MM.1S (cell line): ENCODE data around the gene MAP3K20.

Experiments used
- DNase-seq: peaks from one replicate; pipeline ENCODE4 v3.0.0-alpha.2; 2015
- H2AFZ ChIP-seq: fragments of 300-600 bp; sonication (generic); 2 replicates; pipeline ENCODE4 v1.6.0; 2016; ENCODE audit warnings: antibody characterized with exemption, low read length
- H3F3A ChIP-seq: fragments of 300-600 bp; sonication (generic); 2 replicates; pipeline ENCODE4 v1.6.1; 2016; ENCODE audit warnings: mild to moderate bottlenecking, antibody characterized with exemption, low read length, moderate library complexity, mixed read lengths; ENCODE audit not compliant: insufficient read depth
- H3K27ac ChIP-seq: fragments of 300-600 bp; sonication (generic); 2 replicates; pipeline ENCODE4 v1.5.1; 2016; ENCODE audit warnings: mild to moderate bottlenecking, low read length
- H3K27me3 ChIP-seq: fragments of 300-600 bp; sonication (generic); replicated peaks from 2 replicates; pipeline ENCODE4 v1.6.0; 2016; ENCODE audit warnings: low read length; ENCODE audit not compliant: insufficient read depth
- H3K36me3 ChIP-seq: fragments of 300-600 bp; sonication (generic); replicated peaks from 2 replicates; pipeline ENCODE4 v1.6.1; 2016; ENCODE audit warnings: mild to moderate bottlenecking, low read length, mixed read lengths; ENCODE audit not compliant: insufficient read depth
- H3K4me1 ChIP-seq: fragments of 300-600 bp; sonication (generic); 2 replicates; pipeline ENCODE4 v1.6.1; 2016; ENCODE audit warnings: low read length, mixed read lengths
- H3K4me2 ChIP-seq: fragments of 300-600 bp; sonication (generic); 2 replicates; pipeline ENCODE4 v1.6.0; 2016; ENCODE audit warnings: low read depth, low read length
- H3K4me3 ChIP-seq: fragments of 300-600 bp; sonication (generic); 2 replicates; pipeline ENCODE4 v1.5.1; 2016; ENCODE audit warnings: low read length, mixed read lengths
- H3K79me2 ChIP-seq: fragments of 300-600 bp; sonication (generic); 2 replicates; pipeline ENCODE4 v1.6.1; 2016; ENCODE audit warnings: mixed run types, low read length, mixed read lengths
- H3K9ac ChIP-seq: fragments of 300-600 bp; sonication (generic); 2 replicates; pipeline ENCODE4 v1.6.1; 2016; ENCODE audit warnings: low read length, mixed read lengths
- H3K9me2 ChIP-seq: fragments of 300-600 bp; sonication (generic); replicated peaks from 2 replicates; pipeline ENCODE4 v1.6.1; 2016; ENCODE audit warnings: mild to moderate bottlenecking, low read length, mixed read lengths; ENCODE audit not compliant: insufficient read depth
- H3K9me3 ChIP-seq: fragments of 300-600 bp; sonication (generic); replicated peaks from 2 replicates; pipeline ENCODE4 v1.6.1; 2016; ENCODE audit warnings: mild to moderate bottlenecking, low read length, mixed read lengths; ENCODE audit not compliant: insufficient read depth
- H4K20me1 ChIP-seq: fragments of 300-600 bp; sonication (generic); 2 replicates; pipeline ENCODE4 v1.6.1; 2016; ENCODE audit warnings: mild to moderate bottlenecking, low read length, moderate library complexity, mixed read lengths; ENCODE audit not compliant: insufficient read depth
- EZH2 ChIP-seq: fragments of 300-600 bp; sonication (generic); optimal IDR thresholded peaks from 2 replicates; pipeline ENCODE3; 2017; ENCODE audit warnings: low read depth, mild to moderate bottlenecking, antibody characterized with exemption, low read length, mixed read lengths
- EZH2phosphoT487 ChIP-seq: fragments of 300-600 bp; sonication (generic); IDR thresholded peaks from 2 replicates; pipeline ENCODE4 v1.6.1; 2018; ENCODE audit warnings: antibody characterized with exemption, low read length
- TF ChIP-seq, protein P1 (sequence below): fragments of 300-600 bp; sonication (generic); IDR thresholded peaks from 2 replicates; pipeline ENCODE4 v1.5.1; 2016; ENCODE audit warnings: antibody characterized with exemption, low read length, mixed read lengths

Gene MAP3K20

DNA sequence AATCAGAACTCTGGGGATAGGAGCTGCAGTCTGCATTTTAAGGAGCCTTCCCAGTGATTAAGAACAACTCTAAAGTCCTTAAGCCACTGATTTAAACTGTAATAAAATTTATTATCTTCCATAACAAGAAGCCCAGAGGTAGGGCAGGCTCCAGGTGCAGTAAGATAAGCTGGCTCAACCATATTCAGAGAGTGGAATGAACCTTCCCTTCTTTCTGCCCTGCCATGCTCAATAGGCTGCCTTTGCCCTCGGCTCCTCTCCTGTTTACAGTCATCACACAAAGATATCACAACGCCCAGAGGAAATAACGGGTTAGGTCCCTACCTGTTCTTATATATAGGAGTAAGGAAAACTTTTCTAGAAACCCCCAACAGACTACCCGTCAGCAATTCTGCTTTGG, 188.5 kb downstream of the MAP3K20 start:
- Histone ChIP-seq H3K36me3 (no peaks in the 10 kb centered on the region), H3K27me3 (no peaks in the 10 kb centered on the region), H3K27ac (no peak overlapping the region), H2AFZ (no peak overlapping the region), H3K4me2 (no peak overlapping the region), H4K20me1 (no peaks in the 10 kb centered on the region), H3K79me2 (no peaks in the 10 kb centered on the region), H3F3A (no peaks in the 10 kb centered on the region), H3K4me3 (no peak overlapping the region), H3K4me1 (no peaks in the 10 kb centered on the region), H3K9me3 (no peaks in the 10 kb centered on the region), H3K9me2 (no peaks in the 10 kb centered on the region), H3K9ac (no peak overlapping the region)
- no peak for TF ChIP-seq EZH2
- TF ChIP-seq, protein P1, sequence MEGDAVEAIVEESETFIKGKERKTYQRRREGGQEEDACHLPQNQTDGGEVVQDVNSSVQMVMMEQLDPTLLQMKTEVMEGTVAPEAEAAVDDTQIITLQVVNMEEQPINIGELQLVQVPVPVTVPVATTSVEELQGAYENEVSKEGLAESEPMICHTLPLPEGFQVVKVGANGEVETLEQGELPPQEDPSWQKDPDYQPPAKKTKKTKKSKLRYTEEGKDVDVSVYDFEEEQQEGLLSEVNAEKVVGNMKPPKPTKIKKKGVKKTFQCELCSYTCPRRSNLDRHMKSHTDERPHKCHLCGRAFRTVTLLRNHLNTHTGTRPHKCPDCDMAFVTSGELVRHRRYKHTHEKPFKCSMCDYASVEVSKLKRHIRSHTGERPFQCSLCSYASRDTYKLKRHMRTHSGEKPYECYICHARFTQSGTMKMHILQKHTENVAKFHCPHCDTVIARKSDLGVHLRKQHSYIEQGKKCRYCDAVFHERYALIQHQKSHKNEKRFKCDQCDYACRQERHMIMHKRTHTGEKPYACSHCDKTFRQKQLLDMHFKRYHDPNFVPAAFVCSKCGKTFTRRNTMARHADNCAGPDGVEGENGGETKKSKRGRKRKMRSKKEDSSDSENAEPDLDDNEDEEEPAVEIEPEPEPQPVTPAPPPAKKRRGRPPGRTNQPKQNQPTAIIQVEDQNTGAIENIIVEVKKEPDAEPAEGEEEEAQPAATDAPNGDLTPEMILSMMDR, result no peak
- TF ChIP-seq EZH2phosphoT487, result no peak
- DNase-seq, result no peak

DNA sequence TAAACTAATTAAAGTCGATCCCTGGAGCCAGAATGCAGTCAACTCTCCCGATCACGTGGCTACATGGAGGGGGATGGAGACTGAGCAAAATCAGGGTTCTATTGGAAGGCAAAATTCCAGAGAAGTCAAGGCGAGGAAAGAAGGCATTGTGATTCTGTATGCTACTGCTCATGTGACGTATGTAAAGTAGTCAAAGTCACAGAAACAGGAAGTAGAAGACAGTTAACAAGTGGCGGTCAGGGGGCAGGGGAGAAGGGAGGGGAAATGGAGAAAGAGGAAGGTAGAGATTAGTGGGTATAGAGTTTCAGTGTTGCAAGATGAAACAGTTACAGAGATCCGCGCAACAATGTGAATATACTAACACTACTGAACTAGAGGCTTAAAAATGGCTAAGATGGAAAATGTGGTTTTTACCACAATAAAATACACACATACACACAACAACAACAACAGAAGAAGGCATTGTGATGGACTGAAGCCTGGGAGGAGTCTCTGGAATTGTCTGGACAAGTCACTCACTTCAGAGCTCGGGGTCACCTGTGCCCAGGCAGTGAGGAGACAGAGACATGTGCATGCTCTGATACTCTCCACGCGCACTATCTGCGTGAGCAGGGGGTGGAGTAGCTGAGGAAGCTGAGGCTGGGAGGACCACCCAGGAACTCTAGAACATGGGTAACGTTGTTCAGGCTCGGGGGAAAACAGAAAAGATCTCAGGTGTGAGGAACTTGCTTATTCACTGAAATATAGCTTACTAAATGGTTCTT, 189.1 kb downstream of the MAP3K20 start:
- Histone ChIP-seq H2AFZ (no peak overlapping the region), H3K27ac (no peak overlapping the region), H3F3A (no peaks in the 10 kb centered on the region), H4K20me1 (no peaks in the 10 kb centered on the region), H3K4me3 (no peak overlapping the region), H3K27me3 (no peaks in the 10 kb centered on the region), H3K36me3 (no peaks in the 10 kb centered on the region), H3K4me1 (no peaks in the 10 kb centered on the region), H3K79me2 (no peaks in the 10 kb centered on the region), H3K9me3 (no peaks in the 10 kb centered on the region), H3K9me2 (no peaks in the 10 kb centered on the region), H3K4me2 (no peak overlapping the region), H3K9ac (no peak overlapping the region)
- TF ChIP-seq EZH2, result no peak
- no peak for TF ChIP-seq EZH2phosphoT487
- TF ChIP-seq, protein P1, result no peak
- no peak for DNase-seq

DNA sequence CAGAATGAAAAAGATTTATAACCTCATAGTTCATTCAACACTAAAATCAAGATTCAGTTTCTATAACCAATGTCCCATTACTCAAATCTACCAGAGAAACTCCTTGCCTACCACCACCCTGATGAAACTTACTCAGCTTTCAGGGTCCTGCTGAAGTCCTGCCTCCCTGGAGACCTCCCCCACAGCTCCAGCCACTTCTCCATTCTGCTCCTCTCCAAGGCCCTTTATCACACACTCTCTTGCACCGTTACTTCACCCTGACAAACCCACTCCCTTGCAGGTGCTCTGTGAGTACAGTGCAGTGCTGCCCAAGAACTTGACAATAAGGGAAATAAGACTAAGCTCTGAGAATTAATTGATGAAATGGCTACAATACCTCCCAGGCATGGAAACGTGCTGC, 195.5 kb downstream of the MAP3K20 start:
- no peak overlapping the region for H3K27ac ChIP-seq
- H3K36me3 ChIP-seq, result no peaks in the 10 kb centered on the region
- no peak overlapping the region for H3K4me2 ChIP-seq
- TF ChIP-seq, protein P1, result no peak
- TF ChIP-seq EZH2phosphoT487 (no peak), EZH2 (no peak)
- H3K27me3 ChIP-seq, result no peaks in the 10 kb centered on the region
- H2AFZ ChIP-seq, result no peak overlapping the region
- H3K4me1 ChIP-seq, result no peaks in the 10 kb centered on the region
- H3K9me2 ChIP-seq, result no peaks in the 10 kb centered on the region
- DNase-seq, result no peak
- no peaks in the 10 kb centered on the region for H4K20me1 ChIP-seq
- H3K9me3 ChIP-seq, result no peaks in the 10 kb centered on the region
- no peaks in the 10 kb centered on the region for H3F3A ChIP-seq
- H3K9ac ChIP-seq, result no peak overlapping the region
- no peaks in the 10 kb centered on the region for H3K79me2 ChIP-seq
- H3K4me3 ChIP-seq, result no peak overlapping the region
